Panc1 (cell line): ENCODE measurements around the gene CINP. TPM values are rescaled to one million over a fixed set of nuclear protein-coding genes. Genes with fewer than 3 reads are reported as not detected.

Experiments used
- ATAC-seq: fragments of 200-7000 bp; cut with Tn5 transposase; 2 replicates; pipeline ENCODE4 v1.9.1; 2020; ENCODE audit warnings: mild to moderate bottlenecking, moderate library complexity
- BruUV-seq: library from RNA; stranded (reverse); fragments of 400-500 nt; replicated peaks from 2 replicates; lab custom pipeline; 2021; lab: Mats Ljungman, UMichigan
- CTCF ChIA-PET: fragments of 300-600 bp; sonication (Branson Sonifier 250); formaldehyde crosslinking; loops from one replicate; lab custom pipeline; 2022; ENCODE audit warnings: antibody characterized with exemption; lab: Charles Lee
- POLR2A ChIA-PET: fragments of 300-600 bp; sonication (Branson Sonifier 250); formaldehyde crosslinking; loops from one replicate; lab custom pipeline; 2022; ENCODE audit warnings: antibody characterized with exemption; lab: Charles Lee
- DNase-seq: peaks from one replicate; pipeline ENCODE4 v3.0.0-alpha.2; 2010; ENCODE audit warnings: low read depth, low spot score
- H3K27ac ChIP-seq: 2 replicates; pipeline ENCODE4 v1.5.1; 2011; ENCODE audit warnings: mild to moderate bottlenecking, low read length, inconsistent platforms
- H3K27me3 ChIP-seq: fragments of 200-500 bp; sonication (Bioruptor generic); 2 replicates; pipeline ENCODE4 v1.6.0; 2014; ENCODE audit warnings: low read length, inconsistent platforms; ENCODE audit not compliant: control insufficient read depth, insufficient read depth
- H3K36me3 ChIP-seq: fragments of 200-500 bp; sonication (Bioruptor generic); 2 replicates; pipeline ENCODE4 v1.5.1; 2014; ENCODE audit warnings: inconsistent platforms, mild to moderate bottlenecking, low read length, moderate library complexity; ENCODE audit not compliant: control insufficient read depth, insufficient read depth
- H3K4me1 ChIP-seq: 2 replicates; pipeline ENCODE4 v1.5.1; 2011; ENCODE audit warnings: inconsistent platforms, mild to moderate bottlenecking, low read length, moderate library complexity; ENCODE audit not compliant: control insufficient read depth, insufficient read depth
- H3K4me3 ChIP-seq, 2 experiments: 2 replicates each; pipeline ENCODE4 v1.5.1; 2011 to 2012; ENCODE audit warnings: low read depth in 2 of 2, low read length in 2 of 2, mild to moderate bottlenecking in 2 of 2, inconsistent platforms in 1 of 2, moderate library complexity in 1 of 2
- H3K9me3 ChIP-seq: fragments of 200-500 bp; sonication (Bioruptor generic); 2 replicates; pipeline ENCODE4 v1.5.1; 2014; ENCODE audit warnings: low read depth, mild to moderate bottlenecking, inconsistent platforms, low read length, moderate library complexity; ENCODE audit not compliant: control insufficient read depth, insufficient read depth
- POLR2AphosphoS5 ChIP-seq: IDR thresholded peaks from 2 replicates; pipeline ENCODE4 v1.6.1; 2012; ENCODE audit warnings: mild to moderate bottlenecking, low read depth, low read length, moderate library complexity
- SIN3A ChIP-seq: IDR thresholded peaks from 2 replicates; pipeline ENCODE4 v1.6.1; 2012; ENCODE audit warnings: low read depth, mild to moderate bottlenecking, low read length, moderate library complexity, borderline replicate concordance; ENCODE audit not compliant: insufficient read depth
- TCF7L2 ChIP-seq: IDR thresholded peaks from 2 replicates; pipeline ENCODE4 v1.6.1; 2011; ENCODE audit warnings: mild to moderate bottlenecking, low read depth, low read length, inconsistent platforms
- in situ Hi-C: cut with HindIII; loops from 2 replicates; pipeline ENCODE4 v1.10.0; 2016; ENCODE audit warnings: low sequenced_read_pairs, low pct_unique_long_range_greater_than_20kb
- intact Hi-C: fragments of 100-400 bp; cut with micrococcal nuclease; formaldehyde crosslinking; loops from one replicate; pipeline ENCODE4 v1.10.0; 2022; ENCODE audit not compliant: unreplicated experiment
- total RNA-seq: library from RNA; stranded (reverse); gene quantifications from one replicate; pipeline ENCODE4 v1.2.1, GENCODE V29; 2021; ENCODE audit not compliant: unreplicated experiment
- TF ChIP-seq, protein P1 (sequence below), 2 experiments: IDR thresholded peaks; 2 replicates each; pipeline ENCODE4 v1.6.1; 2011 to 2012; ENCODE audit warnings: low read depth in 2 of 2, control low read depth in 1 of 2, low read length in 1 of 2, mild to moderate bottlenecking in 1 of 2, moderate library complexity in 1 of 2; ENCODE audit not compliant: insufficient read depth in 1 of 2
- TF ChIP-seq, protein P2 (sequence below): fragments of 450-650 bp; IDR thresholded peaks from 2 replicates; pipeline ENCODE4 v1.5.1; 2017; ENCODE audit warnings: mild to moderate bottlenecking

CINP gene
- total RNA-seq, 1 experiment from 2014 or later = 28.3 TPM

GRCh38 chr14:102316743-102317563, 45.7 kb downstream of the CINP start:
- ChIA-PET CTCF (no interaction called here), POLR2A (no interaction called here)
- H3K36me3 ChIP-seq = no peaks in the 10 kb centered on the region
- H3K4me3 ChIP-seq = peak overlapping the region; percentile 57 to 75
- TF ChIP-seq, protein P1, sequence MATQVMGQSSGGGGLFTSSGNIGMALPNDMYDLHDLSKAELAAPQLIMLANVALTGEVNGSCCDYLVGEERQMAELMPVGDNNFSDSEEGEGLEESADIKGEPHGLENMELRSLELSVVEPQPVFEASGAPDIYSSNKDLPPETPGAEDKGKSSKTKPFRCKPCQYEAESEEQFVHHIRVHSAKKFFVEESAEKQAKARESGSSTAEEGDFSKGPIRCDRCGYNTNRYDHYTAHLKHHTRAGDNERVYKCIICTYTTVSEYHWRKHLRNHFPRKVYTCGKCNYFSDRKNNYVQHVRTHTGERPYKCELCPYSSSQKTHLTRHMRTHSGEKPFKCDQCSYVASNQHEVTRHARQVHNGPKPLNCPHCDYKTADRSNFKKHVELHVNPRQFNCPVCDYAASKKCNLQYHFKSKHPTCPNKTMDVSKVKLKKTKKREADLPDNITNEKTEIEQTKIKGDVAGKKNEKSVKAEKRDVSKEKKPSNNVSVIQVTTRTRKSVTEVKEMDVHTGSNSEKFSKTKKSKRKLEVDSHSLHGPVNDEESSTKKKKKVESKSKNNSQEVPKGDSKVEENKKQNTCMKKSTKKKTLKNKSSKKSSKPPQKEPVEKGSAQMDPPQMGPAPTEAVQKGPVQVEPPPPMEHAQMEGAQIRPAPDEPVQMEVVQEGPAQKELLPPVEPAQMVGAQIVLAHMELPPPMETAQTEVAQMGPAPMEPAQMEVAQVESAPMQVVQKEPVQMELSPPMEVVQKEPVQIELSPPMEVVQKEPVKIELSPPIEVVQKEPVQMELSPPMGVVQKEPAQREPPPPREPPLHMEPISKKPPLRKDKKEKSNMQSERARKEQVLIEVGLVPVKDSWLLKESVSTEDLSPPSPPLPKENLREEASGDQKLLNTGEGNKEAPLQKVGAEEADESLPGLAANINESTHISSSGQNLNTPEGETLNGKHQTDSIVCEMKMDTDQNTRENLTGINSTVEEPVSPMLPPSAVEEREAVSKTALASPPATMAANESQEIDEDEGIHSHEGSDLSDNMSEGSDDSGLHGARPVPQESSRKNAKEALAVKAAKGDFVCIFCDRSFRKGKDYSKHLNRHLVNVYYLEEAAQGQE (IDR thresholded peaks at IDR 0.05; ENCODE audit: insufficient read depth in 1 of 2, low read depth in 2 of 2, low read length in 1 of 2) = no peak
- TF ChIP-seq, protein P2, sequence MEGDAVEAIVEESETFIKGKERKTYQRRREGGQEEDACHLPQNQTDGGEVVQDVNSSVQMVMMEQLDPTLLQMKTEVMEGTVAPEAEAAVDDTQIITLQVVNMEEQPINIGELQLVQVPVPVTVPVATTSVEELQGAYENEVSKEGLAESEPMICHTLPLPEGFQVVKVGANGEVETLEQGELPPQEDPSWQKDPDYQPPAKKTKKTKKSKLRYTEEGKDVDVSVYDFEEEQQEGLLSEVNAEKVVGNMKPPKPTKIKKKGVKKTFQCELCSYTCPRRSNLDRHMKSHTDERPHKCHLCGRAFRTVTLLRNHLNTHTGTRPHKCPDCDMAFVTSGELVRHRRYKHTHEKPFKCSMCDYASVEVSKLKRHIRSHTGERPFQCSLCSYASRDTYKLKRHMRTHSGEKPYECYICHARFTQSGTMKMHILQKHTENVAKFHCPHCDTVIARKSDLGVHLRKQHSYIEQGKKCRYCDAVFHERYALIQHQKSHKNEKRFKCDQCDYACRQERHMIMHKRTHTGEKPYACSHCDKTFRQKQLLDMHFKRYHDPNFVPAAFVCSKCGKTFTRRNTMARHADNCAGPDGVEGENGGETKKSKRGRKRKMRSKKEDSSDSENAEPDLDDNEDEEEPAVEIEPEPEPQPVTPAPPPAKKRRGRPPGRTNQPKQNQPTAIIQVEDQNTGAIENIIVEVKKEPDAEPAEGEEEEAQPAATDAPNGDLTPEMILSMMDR = peak; percentile 69
- no TSS peak for BruUV-seq
- in situ Hi-C loops (loop anchor here (25.0 kb wide), 1 partner anchor 105 kb away; no protein-coding TSS in a partner anchor), intact Hi-C loops (loop anchor here (10.0 kb wide), 1 partner anchor 352 kb away; the partner anchor contains the start of gene DYNC1H1)
- peaks cover 25% of the 10 kb centered on the region for H3K4me1 ChIP-seq
- DNase-seq (peak; percentile 61), ATAC-seq (peak; percentile 79)
- peak overlapping the region; percentile 87 for H3K27ac ChIP-seq
- no peaks in the 10 kb centered on the region for H3K27me3 ChIP-seq
- H3K9me3 ChIP-seq = no peaks in the 10 kb centered on the region

DNA sequence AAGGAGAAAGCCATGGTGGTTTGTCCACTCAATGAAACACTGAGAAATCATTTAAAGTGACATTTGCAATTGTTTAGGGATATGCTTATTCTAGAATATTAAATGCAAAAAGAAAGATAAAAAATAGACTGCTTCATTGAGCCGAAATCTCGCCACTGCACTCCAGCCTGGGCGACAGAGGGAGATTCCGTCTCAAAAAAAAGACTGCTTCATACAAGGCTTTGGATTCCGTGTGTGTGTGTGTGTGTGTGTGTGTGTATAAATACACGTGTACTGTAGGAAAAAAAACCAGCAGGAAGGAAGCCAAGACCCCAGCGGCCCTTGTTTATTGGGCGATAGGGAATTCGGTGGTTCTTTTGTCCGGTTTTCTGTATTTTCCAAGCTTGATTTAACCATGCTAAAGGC, 46.4 kb downstream of the CINP start:
- H3K27me3 ChIP-seq = no peaks in the 10 kb centered on the region
- H3K36me3 ChIP-seq = no peaks in the 10 kb centered on the region
- no peak for DNase-seq
- in situ Hi-C loops (loop anchor here (25.0 kb wide), 1 partner anchor 104 kb away; no protein-coding TSS in a partner anchor), intact Hi-C loops (loop anchor here (10.0 kb wide), 1 partner anchor 352 kb away; the partner anchor contains the start of gene DYNC1H1)
- peak overlapping the region; percentile 57 to 75 for H3K4me3 ChIP-seq
- BruUV-seq = no TSS peak
- H3K27ac ChIP-seq = peak overlapping the region; percentile 87
- no peak for ATAC-seq
- peaks cover 25% of the 10 kb centered on the region for H3K4me1 ChIP-seq
- CTCF ChIA-PET = interaction anchor here (0.6 kb wide), 1 partner anchor 1279 kb away, joined by 3 read pairs; no protein-coding TSS in a partner anchor
- H3K9me3 ChIP-seq = no peaks in the 10 kb centered on the region
- POLR2A ChIA-PET = no interaction called here
- TF ChIP-seq POLR2AphosphoS5 = no peak
- TF ChIP-seq SIN3A = no peak
- TF ChIP-seq, protein P2 = no peak
- TF ChIP-seq TCF7L2 = no peak
- TF ChIP-seq, protein P1 (IDR thresholded peaks at IDR 0.05; ENCODE audit: insufficient read depth in 1 of 2, low read depth in 2 of 2, low read length in 1 of 2) = no peak
